Measurements from ENCODE around the gene TCAF2. TPM values are rescaled to one million over a fixed set of nuclear protein-coding genes. Genes with fewer than 3 reads are reported as not detected.
A peak's percentile ranks its signal among the peaks of the same experiment; 100 is the strongest.
"Not testable (repeated sequence)": the region's sequence is repeated elsewhere in the genome, so short reads cannot be mapped to it uniquely, and the experiment has no call there.

TCAF2 gene
- total RNA-seq = 9.8 TPM

- ATAC-seq = peak; percentile 99
Observed at GRCh38 chr7:143620646-143621045, at the start of gene TCAF2. Gene TCAF2, plus strand, starts transcription at chr7:143620974.

DNA sequence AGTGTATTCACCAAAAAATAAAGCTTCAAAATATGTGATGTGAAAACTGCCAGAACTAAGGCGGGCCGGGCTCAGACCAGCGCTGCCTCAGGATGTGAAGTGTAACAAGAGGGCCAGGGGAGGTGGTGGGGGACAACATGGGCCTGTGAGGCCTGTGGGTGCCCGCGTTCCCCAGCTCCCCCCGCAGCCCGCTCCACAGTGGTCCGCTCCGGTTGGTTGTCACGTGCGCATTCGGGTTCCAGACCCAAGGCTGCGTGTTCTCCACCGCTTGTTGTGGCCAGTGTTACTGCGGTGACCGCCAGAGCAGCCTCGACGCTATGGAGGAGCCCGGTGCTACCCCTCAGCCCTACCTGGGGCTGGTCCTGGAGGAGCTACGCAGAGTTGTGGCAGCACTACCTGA lies 49.3 kb upstream of the TCAF2 start, which contains the start of gene CTAGE15:
Gene CTAGE15, plus strand, starts transcription at position 301 of the 400 bp plus-strand sequence. Its CDS starts 17 bp downstream, at position 318.
- ATAC-seq = not testable (repeated sequence)

DNA sequence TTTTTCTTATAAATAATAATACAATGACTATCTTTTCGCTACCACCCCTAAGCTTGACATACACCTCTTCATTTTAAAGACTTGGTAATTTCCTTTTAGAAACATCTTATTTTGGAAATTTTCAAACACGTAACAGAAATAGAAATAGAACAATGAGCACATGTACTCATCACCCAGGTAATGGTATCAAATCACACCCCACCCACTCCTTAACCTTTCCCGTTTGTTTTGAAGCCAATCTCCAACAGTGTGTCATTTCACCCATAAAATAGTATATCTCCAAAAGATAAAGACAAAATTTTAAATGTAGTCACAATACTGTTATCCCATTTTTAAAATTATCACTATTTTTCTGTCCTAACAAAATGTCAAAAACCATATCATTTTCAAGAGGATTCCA lies 32.6 kb upstream of the TCAF2 start:
- ATAC-seq = not testable (repeated sequence)

DNA sequence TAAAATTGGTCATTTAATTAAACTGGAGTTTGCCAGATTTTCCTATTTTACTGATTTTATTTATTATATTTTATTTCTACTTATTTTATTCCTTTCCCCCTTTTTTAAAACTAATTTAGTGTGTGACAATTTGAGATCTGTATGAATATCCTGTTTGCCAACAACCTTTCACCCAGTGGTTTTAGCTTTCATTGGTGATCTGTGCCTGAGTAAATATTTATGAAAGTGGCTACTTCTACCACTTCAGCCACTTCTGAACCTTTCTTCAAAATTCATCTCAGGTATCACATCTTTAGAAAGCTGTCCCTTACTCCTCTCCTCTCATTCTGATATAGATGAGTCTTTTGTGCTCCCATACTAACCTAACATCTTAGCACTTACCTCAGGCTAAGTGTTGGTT lies 30.9 kb upstream of the TCAF2 start:
- ATAC-seq = not testable (repeated sequence)

GRCh38 chr7:143598086-143598485 lies 22.7 kb upstream of the TCAF2 start:
- ATAC-seq = not testable (repeated sequence)

- not testable (repeated sequence) for ATAC-seq
Observed at GRCh38 chr7:143603549-143603948, 17.2 kb upstream of the TCAF2 start.

DNA sequence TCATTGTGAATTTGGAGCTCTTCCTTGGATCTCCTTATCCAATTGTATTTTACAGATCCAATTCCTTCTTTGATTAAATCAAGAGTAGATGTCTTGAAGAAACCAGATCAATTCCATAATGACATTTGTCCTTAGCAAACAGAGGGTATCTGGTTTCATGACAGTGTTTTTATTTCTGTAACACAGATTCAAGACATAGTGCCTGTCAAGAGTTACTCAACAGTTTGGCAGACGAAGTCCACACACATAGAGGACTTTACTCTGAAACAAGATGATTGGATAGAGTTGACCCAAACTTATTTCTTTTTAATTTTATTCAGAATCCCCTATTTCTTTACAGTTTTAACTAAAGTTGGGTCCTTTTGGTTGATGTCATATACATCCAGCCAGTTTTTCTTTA lies 14.7 kb upstream of the TCAF2 start:
- not testable (repeated sequence) for ATAC-seq

GRCh38 chr7:143615545-143615944 lies 5.2 kb upstream of the TCAF2 start:
- not testable (repeated sequence) for ATAC-seq

GRCh38 chr7:143617204-143617603 lies 3.6 kb upstream of the TCAF2 start:
- ATAC-seq = not testable (repeated sequence)

GRCh38 chr7:143620058-143620457 lies 716 bp upstream of the TCAF2 start:
- ATAC-seq = peak; percentile 67

DNA sequence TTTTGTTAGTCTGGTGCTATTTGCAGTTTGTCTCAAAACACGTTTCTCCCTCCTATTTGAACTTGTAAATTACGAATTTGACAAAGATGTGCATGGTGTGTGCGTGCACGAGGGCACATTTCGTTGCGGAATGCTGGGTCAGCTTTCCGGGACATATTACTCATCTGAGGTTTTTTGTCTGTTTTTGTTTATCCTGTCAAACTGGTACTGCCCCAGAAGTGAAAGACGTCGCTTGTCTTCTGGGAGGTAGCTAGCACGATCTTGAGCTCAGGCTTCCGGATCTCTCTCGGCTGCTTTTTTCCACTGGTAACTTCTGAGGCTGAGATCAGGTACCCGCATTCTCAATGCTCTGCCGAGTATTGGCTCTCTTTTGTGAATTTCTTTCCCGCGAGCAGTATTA lies 401 bp downstream of the TCAF2 start:
- peak; percentile 69 for ATAC-seq

- not testable (repeated sequence) for ATAC-seq
Observed at GRCh38 chr7:143622130-143622529, 1.4 kb downstream of the TCAF2 start.

DNA sequence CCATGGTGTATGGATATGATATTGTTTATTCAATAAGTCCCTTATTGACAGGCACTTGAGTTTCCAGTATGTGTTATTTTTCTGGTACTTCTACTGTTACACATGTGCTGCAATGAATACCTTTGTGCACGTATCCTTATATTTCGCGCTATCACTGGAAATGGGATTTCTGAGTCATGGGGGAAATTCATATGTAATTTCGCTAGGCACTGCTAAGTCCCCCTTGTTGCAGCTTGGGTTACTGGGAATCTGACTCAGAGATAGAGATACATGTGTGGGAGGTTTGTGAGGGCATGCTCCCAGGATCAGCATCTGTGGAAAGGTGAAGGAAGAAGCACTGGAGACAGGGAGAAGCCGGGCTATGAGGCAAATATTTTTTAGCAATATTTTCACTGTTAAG lies 9.9 kb downstream of the TCAF2 start:
- not testable (repeated sequence) for ATAC-seq

DNA sequence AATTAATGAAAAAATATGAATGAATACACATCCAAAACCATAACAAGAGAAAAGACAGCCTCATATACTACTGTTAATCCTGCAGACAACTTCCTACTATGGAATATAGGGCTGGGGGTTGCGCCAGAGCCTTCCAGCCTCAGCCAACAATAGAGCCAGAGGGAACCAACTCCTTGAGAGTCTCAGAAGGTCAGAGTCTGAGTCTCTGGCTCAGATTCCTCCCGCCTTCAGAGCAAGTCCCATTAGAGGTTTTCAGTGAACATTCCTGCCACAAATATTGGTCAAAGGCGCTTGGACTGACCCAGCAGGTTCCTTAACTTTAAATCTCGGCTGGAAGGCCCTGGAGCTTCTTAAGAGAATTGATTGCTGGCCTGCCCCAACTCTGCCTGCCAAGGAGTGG lies 11.7 kb downstream of the TCAF2 start:
- peak; percentile 25 for ATAC-seq

- peak; percentile 47 for ATAC-seq
Observed at GRCh38 chr7:143633013-143633618, 12.3 kb downstream of the TCAF2 start.

- ATAC-seq = not testable (repeated sequence)
Observed at GRCh38 chr7:143635364-143636240, 14.8 kb downstream of the TCAF2 start.

GRCh38 chr7:143639372-143639771 lies 18.6 kb downstream of the TCAF2 start:
- ATAC-seq = not testable (repeated sequence)

GRCh38 chr7:143640528-143641189 lies 19.9 kb downstream of the TCAF2 start:
- ATAC-seq = not testable (repeated sequence)

DNA sequence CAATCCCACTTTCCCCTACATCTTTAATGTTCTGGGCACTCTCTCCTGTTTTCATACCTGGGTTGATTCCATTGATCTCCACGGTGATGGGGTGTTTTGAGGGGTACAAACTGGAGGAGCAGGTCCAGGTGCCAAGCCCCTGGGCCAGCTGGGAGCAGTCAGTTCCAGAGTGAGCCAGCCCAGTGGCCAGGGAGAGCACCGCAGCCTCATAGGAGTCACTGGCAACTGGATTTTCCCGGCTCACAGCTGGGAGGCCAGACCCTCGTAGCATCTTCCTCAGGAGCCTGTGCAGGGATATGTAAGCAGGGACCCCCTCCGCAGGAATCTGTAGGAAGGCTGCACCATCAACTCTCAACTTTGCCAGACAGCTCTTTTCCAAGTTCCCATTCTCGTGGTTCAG lies 25.8 kb downstream of the TCAF2 start:
- ATAC-seq = not testable (repeated sequence)

- ATAC-seq = not testable (repeated sequence)
Observed at GRCh38 chr7:143649902-143650301, 29.1 kb downstream of the TCAF2 start.

DNA sequence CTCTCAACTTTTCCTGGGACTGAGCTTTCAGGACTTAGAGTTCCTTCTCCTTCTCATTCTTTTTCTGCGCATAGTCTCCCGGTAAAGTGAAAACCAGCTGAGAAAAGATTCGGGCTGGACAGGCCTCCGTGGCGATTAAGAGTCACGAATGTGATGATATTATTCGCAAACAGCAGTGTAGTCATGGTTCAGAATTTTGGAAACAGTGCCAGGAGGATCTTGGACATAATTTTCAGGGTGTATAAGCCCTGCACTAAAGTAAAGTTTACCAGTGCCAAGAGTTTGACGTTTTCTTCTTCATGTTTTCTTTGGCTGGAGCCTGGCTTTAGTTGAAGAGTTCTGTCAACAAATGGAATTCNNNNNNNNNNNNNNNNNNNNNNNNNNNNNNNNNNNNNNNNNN lies 29.7 kb downstream of the TCAF2 start:
- ATAC-seq = not testable (repeated sequence)

Measured in esophagus mucosa (tissue), 1 donor.